Hepatocyte (in vitro differentiated cells): ENCODE data around the gene TLR3. TPM values are rescaled to one million over a fixed set of nuclear protein-coding genes. Genes with fewer than 3 reads are reported as not detected.

Experiments
- DNase-seq: peaks from one replicate; pipeline ENCODE4 v3.0.0-alpha.2; 2016; ENCODE audit warnings: low spot score
- H2AFZ ChIP-seq: fragments of 200-600 bp; sonication (generic); 2 replicates; pipeline ENCODE4 v1.6.0; 2016; ENCODE audit warnings: antibody characterized with exemption, mild to moderate bottlenecking
- H3K27ac ChIP-seq: fragments of 200-600 bp; sonication (generic); 2 replicates; pipeline ENCODE4 v1.5.1; 2016; ENCODE audit warnings: mild to moderate bottlenecking
- H3K27me3 ChIP-seq: fragments of 200-600 bp; sonication (generic); 2 replicates; pipeline ENCODE4 v1.6.1; 2016
- H3K36me3 ChIP-seq: fragments of 200-600 bp; sonication (generic); replicated peaks from 2 replicates; pipeline ENCODE4 v1.5.1; 2016; ENCODE audit warnings: low read depth; ENCODE audit not compliant: insufficient read depth
- H3K4me1 ChIP-seq: fragments of 200-600 bp; sonication (generic); 2 replicates; pipeline ENCODE4 v1.5.1; 2016; ENCODE audit warnings: mild to moderate bottlenecking, moderate library complexity; ENCODE audit not compliant: insufficient read depth
- H3K4me2 ChIP-seq: fragments of 200-600 bp; sonication (generic); 2 replicates; pipeline ENCODE4 v1.6.0; 2016
- H3K4me3 ChIP-seq: fragments of 200-600 bp; sonication (generic); 2 replicates; pipeline ENCODE4 v1.5.1; 2016; ENCODE audit warnings: mild to moderate bottlenecking
- H3K79me2 ChIP-seq: fragments of 200-600 bp; sonication (generic); 2 replicates; pipeline ENCODE4 v1.6.0; 2017; ENCODE audit warnings: mild to moderate bottlenecking
- H3K9me2 ChIP-seq: fragments of 200-600 bp; sonication (generic); replicated peaks from 2 replicates; pipeline ENCODE4 v1.6.0; 2017; ENCODE audit warnings: mild to moderate bottlenecking; ENCODE audit not compliant: insufficient read depth
- H3K9me3 ChIP-seq: fragments of 200-600 bp; sonication (generic); 2 replicates; pipeline ENCODE4 v1.5.1; 2016; ENCODE audit warnings: low read depth, mild to moderate bottlenecking
- H4K20me1 ChIP-seq: fragments of 200-600 bp; sonication (generic); 2 replicates; pipeline ENCODE4 v1.6.0; 2016; ENCODE audit warnings: mild to moderate bottlenecking; ENCODE audit not compliant: insufficient read depth, poor library complexity, severe bottlenecking
- EZH2 ChIP-seq: fragments of 200-600 bp; sonication (generic); IDR thresholded peaks from 2 replicates; pipeline ENCODE4 v1.6.1; 2016; ENCODE audit warnings: antibody characterized with exemption, mild to moderate bottlenecking, borderline replicate concordance
- EZH2phosphoT487 ChIP-seq: fragments of 200-600 bp; sonication (generic); IDR thresholded peaks from one replicate; pipeline ENCODE4 v1.6.1; 2018; ENCODE audit warnings: antibody characterized with exemption, mild to moderate bottlenecking, low read depth, moderate library complexity; ENCODE audit not compliant: unreplicated experiment, severe bottlenecking
- WGBS: methylation state at CpG from one replicate; pipeline ENCODE4 v1.1.6; 2016; ENCODE audit warnings: low lambda C conversion rate; ENCODE audit errors: missing lambda C conversion rate; 5-methylcytosine and 5-hydroxymethylcytosine counted together
- polyA plus RNA-seq: library from polyadenylated mRNA; unstranded; fragments of >200 nt; fragmentation: Nextera tagmentation; extraction: Ambion mirVana; gene quantifications from 2 replicates; pipeline ENCODE4 v1.2.1, GENCODE V29; 2016
- total RNA-seq: library from RNA; depleted of rRNA; stranded (reverse); fragments of >200 nt; gene quantifications from 2 replicates; pipeline ENCODE4 v1.2.3, GENCODE V29; 2014
- TF ChIP-seq, protein P1 (sequence below): fragments of 200-600 bp; sonication (generic); IDR thresholded peaks from 2 replicates; pipeline ENCODE4 v1.5.1; 2016; ENCODE audit warnings: antibody characterized with exemption, mild to moderate bottlenecking; ENCODE audit not compliant: poor library complexity

TLR3 gene
- total and polyA plus RNA-seq, 2 experiments from 2014 or later = 1.6 to 7.3 TPM

DNA sequence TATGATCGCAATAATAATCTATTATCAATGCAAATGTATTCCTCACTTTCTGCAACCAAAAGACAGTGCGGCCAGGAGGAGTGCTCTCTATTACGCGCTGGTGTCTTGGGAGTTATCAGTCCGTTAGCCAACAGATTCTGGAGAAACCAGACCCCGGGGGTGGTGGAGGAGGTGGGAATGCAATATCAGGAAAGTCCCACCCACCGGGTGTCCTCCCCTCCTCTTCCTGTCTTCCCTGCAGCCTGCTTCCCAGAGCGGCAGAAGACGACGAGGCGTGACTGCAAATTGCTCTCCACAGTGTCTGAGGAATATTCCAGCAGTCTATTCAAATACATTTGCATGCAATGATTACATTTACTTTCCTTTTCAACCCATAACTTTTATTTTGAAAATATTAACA is 17.9 kb upstream of the TLR3 start:
- Histone ChIP-seq H2AFZ (no peak overlapping the region), H3K79me2 (no peaks in the 10 kb centered on the region), H3K9me3 (no peaks in the 10 kb centered on the region), H3K9me2 (no peaks in the 10 kb centered on the region), H3K27ac (no peak overlapping the region), H3K36me3 (no peaks in the 10 kb centered on the region), H3K4me1 (no peaks in the 10 kb centered on the region), H3K4me2 (no peak overlapping the region), H3K27me3 (no peaks in the 10 kb centered on the region), H4K20me1 (no peaks in the 10 kb centered on the region), H3K4me3 (no peak overlapping the region)
- no peak for TF ChIP-seq EZH2
- no peak for TF ChIP-seq EZH2phosphoT487
- TF ChIP-seq, protein P1, sequence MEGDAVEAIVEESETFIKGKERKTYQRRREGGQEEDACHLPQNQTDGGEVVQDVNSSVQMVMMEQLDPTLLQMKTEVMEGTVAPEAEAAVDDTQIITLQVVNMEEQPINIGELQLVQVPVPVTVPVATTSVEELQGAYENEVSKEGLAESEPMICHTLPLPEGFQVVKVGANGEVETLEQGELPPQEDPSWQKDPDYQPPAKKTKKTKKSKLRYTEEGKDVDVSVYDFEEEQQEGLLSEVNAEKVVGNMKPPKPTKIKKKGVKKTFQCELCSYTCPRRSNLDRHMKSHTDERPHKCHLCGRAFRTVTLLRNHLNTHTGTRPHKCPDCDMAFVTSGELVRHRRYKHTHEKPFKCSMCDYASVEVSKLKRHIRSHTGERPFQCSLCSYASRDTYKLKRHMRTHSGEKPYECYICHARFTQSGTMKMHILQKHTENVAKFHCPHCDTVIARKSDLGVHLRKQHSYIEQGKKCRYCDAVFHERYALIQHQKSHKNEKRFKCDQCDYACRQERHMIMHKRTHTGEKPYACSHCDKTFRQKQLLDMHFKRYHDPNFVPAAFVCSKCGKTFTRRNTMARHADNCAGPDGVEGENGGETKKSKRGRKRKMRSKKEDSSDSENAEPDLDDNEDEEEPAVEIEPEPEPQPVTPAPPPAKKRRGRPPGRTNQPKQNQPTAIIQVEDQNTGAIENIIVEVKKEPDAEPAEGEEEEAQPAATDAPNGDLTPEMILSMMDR = no peak
- no peak for DNase-seq
- 90% methylated on average over 11 of the region's 11 CpGs for WGBS

DNA sequence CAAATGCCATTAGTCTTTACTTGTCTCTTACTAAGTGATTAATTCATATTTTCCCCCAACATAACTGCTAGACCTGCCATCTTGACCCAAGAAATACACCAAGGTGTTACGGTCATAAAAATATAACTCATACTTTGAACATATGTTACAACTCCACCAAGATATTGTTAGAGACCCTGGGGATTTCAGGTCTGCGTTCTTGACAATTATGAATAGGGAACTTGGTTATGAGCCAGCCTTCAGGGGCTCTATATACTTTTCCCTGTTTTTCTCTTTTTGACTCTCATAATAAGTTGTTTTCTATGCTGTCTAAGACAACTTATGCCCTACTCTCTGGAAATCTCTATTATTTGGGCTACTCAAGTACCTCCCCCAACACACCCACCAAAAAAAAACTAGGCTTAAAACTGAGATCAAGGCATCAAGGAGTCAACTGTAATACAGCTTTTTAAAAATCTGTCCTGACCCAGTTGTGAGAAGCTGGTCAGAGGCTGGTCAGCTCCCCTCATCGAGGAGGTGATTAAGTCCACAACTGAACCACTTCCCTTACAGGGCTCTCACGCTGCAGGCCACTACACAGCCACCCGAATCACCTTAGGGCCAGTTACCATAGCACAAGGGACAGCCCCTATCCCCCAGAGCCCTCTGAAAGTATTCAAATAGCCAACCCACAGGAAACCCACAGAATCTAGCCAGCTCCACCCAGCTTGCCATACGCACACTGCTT is 10.5 kb upstream of the TLR3 start:
- H3K4me1 ChIP-seq = no peaks in the 10 kb centered on the region
- H3K4me3 ChIP-seq = no peak overlapping the region
- H4K20me1 ChIP-seq = no peaks in the 10 kb centered on the region
- WGBS = 94% methylated on average over 6 of the region's 6 CpGs
- peaks cover 6% of the 10 kb centered on the region for H3K9me3 ChIP-seq
- no peak overlapping the region for H3K4me2 ChIP-seq
- H3K9me2 ChIP-seq = no peaks in the 10 kb centered on the region
- H3K79me2 ChIP-seq = no peaks in the 10 kb centered on the region
- H2AFZ ChIP-seq = no peak overlapping the region
- no peak overlapping the region for H3K27ac ChIP-seq
- TF ChIP-seq, protein P1 = no peak
- no peaks in the 10 kb centered on the region for H3K36me3 ChIP-seq
- H3K27me3 ChIP-seq = no peaks in the 10 kb centered on the region
- no peak for DNase-seq

DNA sequence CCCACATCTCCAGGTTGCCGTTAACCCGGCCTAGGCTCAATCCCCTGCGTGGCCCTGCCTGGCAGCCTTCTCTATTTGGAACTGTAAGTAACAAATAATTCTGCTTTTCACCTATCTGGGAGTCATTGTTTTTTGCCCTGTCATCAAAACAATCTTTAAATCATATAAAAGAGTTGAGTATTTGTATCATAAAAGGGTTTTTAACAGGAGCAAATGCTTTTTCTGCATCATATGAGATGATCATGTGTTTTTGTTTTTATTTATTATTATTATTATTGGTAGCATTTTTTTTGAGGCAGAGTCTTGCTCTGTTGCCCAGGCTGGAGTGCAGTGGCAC is 10.0 kb upstream of the TLR3 start:
- DNase-seq = no peak
- Histone ChIP-seq H3K4me3 (no peak overlapping the region), H3K79me2 (no peaks in the 10 kb centered on the region), H3K9me2 (no peaks in the 10 kb centered on the region), H3K4me1 (no peaks in the 10 kb centered on the region), H2AFZ (no peak overlapping the region), H3K27ac (no peak overlapping the region), H4K20me1 (no peaks in the 10 kb centered on the region), H3K27me3 (no peaks in the 10 kb centered on the region), H3K4me2 (no peak overlapping the region), H3K36me3 (no peaks in the 10 kb centered on the region), H3K9me3 (peaks cover 6% of the 10 kb centered on the region)
- WGBS = 92% methylated on average over 3 of the region's 3 CpGs
- no peak for TF ChIP-seq EZH2
- TF ChIP-seq, protein P1 = no peak
- TF ChIP-seq EZH2phosphoT487 = no peak

DNA sequence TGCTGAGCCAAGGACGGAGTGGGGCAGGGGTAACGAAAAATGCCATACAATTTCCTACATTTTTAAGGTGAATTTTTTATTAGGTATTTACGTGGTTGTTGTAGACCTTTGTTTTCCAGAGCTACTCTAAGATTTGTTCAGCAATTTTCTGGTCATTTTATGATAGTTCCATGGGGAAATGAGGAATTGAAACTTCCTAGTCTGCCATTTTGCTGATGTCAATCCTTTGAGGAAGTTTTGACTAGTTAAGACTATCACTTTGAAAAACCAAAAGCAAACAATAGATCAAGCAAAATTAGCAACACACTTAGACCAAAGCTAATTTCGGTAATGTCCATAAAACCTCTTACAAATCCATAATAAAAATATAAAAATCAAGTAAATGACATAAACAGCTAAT is 7.0 kb upstream of the TLR3 start:
- H2AFZ ChIP-seq = no peak overlapping the region
- no peaks in the 10 kb centered on the region for H3K4me1 ChIP-seq
- no peak overlapping the region for H3K27ac ChIP-seq
- no peaks in the 10 kb centered on the region for H3K9me2 ChIP-seq
- DNase-seq = no peak
- no peaks in the 10 kb centered on the region for H3K36me3 ChIP-seq
- WGBS = 87% methylated on average over 4 of the region's 4 CpGs
- H3K4me3 ChIP-seq = no peak overlapping the region
- H3K4me2 ChIP-seq = no peak overlapping the region
- no peaks in the 10 kb centered on the region for H3K79me2 ChIP-seq
- H4K20me1 ChIP-seq = no peaks in the 10 kb centered on the region
- TF ChIP-seq EZH2 (no peak), EZH2phosphoT487 (no peak)
- TF ChIP-seq, protein P1 = no peak
- no peaks in the 10 kb centered on the region for H3K27me3 ChIP-seq
- H3K9me3 ChIP-seq = peaks cover 6% of the 10 kb centered on the region
